Right atrium auricular region (tissue), 2 donors: ENCODE results near the gene IL20RA. TPM values are rescaled to one million over a fixed set of nuclear protein-coding genes. Genes with fewer than 3 reads are reported as not detected.
"Not testable (repeated sequence)": the region's sequence is repeated elsewhere in the genome, so short reads cannot be mapped to it uniquely, and the experiment has no call there.

Source experiments
- DNase-seq: peaks from one replicate; pipeline ENCODE4 v3.0.0-alpha.2; 2019; ENCODE audit warnings: low spot score
- H3K27ac ChIP-seq, 2 donors: fragments of 200-600 bp; sonication (generic); 1 replicate in 1 of 2; 2 replicates in 1 of 2; pipeline ENCODE4 v1.5.1; 2016 to 2019
- H3K27me3 ChIP-seq, 2 donors: fragments of 200-600 bp; sonication (generic); one replicate each; pipeline versions ENCODE4 v1.5.1 to v1.6.0; 2017 to 2019
- H3K36me3 ChIP-seq: fragments of 200-600 bp; sonication (generic); one replicate; pipeline ENCODE4 v1.5.1; 2016
- H3K4me1 ChIP-seq, 2 donors: fragments of 200-600 bp; sonication (generic); one replicate each; pipeline versions ENCODE4 v1.5.1 to v1.6.0; 2017 to 2019
- H3K4me3 ChIP-seq, 2 donors: fragments of 200-600 bp; sonication (generic); 1 replicate in 1 of 2; 2 replicates in 1 of 2; pipeline ENCODE4 v1.5.1; 2017 to 2019; ENCODE audit warnings: mild to moderate bottlenecking in 1 of 2, moderate library complexity in 1 of 2
- H3K9me3 ChIP-seq, 2 donors: fragments of 200-600 bp; sonication (generic); one replicate each; pipeline ENCODE4 v1.5.1; 2019
- CTCF ChIP-seq, 2 donors: fragments of 200-600 bp; sonication (generic); IDR thresholded peaks; one replicate each; pipeline ENCODE4 v1.5.1; 2019; ENCODE audit warnings: antibody characterized with exemption in 2 of 2
- total RNA-seq, 2 donors: library from RNA; depleted of rRNA; stranded (reverse); fragments of >200 nt; gene quantifications; one replicate each; pipeline ENCODE4 v1.1.0, GENCODE V29; 2016

Gene IL20RA
- total RNA-seq, 2 donors from 2014 or later: 0.12 to 5.0 TPM

GRCh38 chr6:136960781-136961180 is 84.0 kb downstream of the IL20RA start:
- DNase-seq: no peak
- Histone ChIP-seq H3K36me3 (no peaks in the 10 kb centered on the region), H3K4me3 (no peak overlapping the region), H3K27ac (no peak overlapping the region), H3K9me3 (no peaks in the 10 kb centered on the region), H3K27me3 (no peaks in the 10 kb centered on the region), H3K4me1 (peaks cover 0 to 29% of the 10 kb centered on the region in 2 donors)
- TF ChIP-seq CTCF (IDR thresholded peaks at IDR 0.05): no peak

GRCh38 chr6:136959935-136960334 is 84.8 kb downstream of the IL20RA start:
- not testable (repeated sequence) for H3K4me3 ChIP-seq, H3K36me3 ChIP-seq, DNase-seq, H3K27me3 ChIP-seq, H3K27ac ChIP-seq, H3K9me3 ChIP-seq
- H3K4me1 ChIP-seq: peaks cover 0 to 29% of the 10 kb centered on the region in 2 donors

GRCh38 chr6:136959471-136959891 is 85.3 kb downstream of the IL20RA start:
- Histone ChIP-seq H3K27ac (no peak overlapping the region), H3K36me3 (no peaks in the 10 kb centered on the region), H3K4me1 (peaks cover 0 to 24% of the 10 kb centered on the region in 2 donors), H3K4me3 (no peak overlapping the region), H3K27me3 (no peaks in the 10 kb centered on the region), H3K9me3 (no peaks in the 10 kb centered on the region)
- no peak for DNase-seq
- no peak for TF ChIP-seq CTCF (IDR thresholded peaks at IDR 0.05)

GRCh38 chr6:136958168-136958567 is 86.6 kb downstream of the IL20RA start:
- Histone ChIP-seq H3K36me3 (no peaks in the 10 kb centered on the region), H3K4me3 (no peak overlapping the region), H3K4me1 (peaks cover 0 to 15% of the 10 kb centered on the region in 2 donors), H3K27me3 (no peaks in the 10 kb centered on the region), H3K9me3 (no peaks in the 10 kb centered on the region), H3K27ac (no peak overlapping the region)
- TF ChIP-seq CTCF (IDR thresholded peaks at IDR 0.05): no peak
- DNase-seq: no peak

DNA sequence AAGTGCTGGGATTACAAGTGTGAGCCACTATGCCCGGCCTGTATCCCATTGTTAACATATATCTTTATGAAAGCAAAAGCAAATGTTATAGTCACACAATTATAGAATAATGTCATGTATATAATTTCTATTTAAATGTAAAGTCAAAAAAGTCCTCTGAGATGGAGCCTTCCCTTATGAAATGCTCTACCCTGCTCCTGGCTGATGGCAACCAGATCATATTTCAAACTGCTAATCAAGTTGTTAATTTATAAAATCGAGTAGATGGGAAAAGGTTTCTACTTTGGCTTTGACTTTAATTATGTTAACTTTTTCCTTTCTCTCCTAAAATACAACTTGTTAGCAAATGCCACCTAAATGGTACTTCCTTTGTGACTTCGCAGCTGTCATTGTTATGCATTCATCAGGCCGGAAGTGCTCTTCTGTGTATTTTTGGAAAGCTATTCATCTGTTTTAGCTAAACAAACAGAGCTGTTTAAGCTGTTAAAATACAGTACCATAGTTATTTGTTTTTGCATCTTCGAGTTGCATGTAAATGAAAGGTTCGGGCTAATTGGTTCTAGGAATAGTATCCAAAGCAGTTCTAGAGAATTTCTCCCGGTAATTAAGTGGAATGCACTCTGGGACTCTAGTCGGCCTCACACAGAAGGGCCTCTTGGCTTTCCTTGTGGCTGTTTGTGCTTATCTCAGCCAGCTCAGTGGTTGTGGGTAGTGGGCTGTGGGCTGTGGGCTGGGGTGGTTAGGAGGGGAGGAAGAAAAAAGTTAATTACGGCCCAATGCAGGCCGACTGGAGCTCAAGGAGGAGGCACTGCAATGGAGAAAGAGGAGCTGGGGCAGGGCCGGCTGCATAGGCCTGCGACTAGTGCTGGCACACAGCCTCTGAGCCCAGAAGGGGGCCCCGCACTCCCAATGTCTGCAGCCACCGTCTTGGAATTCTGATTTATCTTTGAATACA is 87.9 kb downstream of the IL20RA start:
- DNase-seq: no peak
- no peak overlapping the region for H3K4me3 ChIP-seq
- no peaks in the 10 kb centered on the region for H3K36me3 ChIP-seq
- no peak for TF ChIP-seq CTCF (IDR thresholded peaks at IDR 0.05)
- no peak overlapping the region for H3K27ac ChIP-seq
- H3K27me3 ChIP-seq: no peaks in the 10 kb centered on the region
- H3K9me3 ChIP-seq: no peaks in the 10 kb centered on the region
- peaks cover 0 to 12% of the 10 kb centered on the region in 2 donors for H3K4me1 ChIP-seq

DNA sequence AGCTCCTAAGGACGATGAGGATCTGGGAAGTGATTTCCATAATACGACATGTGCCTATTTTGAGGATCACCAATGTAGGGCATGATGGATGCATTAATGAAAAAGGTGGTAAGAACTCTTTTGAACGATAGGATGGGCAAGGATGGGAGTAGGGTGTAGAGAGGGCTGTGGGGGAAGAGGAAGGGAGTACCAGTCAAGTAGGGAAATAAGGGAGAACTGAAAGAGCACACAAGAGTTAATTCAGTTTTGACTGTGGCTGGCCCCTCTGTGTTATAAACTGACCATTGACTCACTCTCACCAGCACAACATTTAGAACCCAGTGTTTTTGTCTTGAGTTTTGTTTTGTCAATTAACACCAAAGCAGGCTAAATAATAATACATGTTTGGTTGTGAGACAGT is 89.6 kb downstream of the IL20RA start:
- TF ChIP-seq CTCF (IDR thresholded peaks at IDR 0.05): no peak
- H3K27me3 ChIP-seq: no peaks in the 10 kb centered on the region
- H3K27ac ChIP-seq: no peak overlapping the region
- H3K9me3 ChIP-seq: no peaks in the 10 kb centered on the region
- no peaks in the 10 kb centered on the region for H3K36me3 ChIP-seq
- peaks cover 0 to 8% of the 10 kb centered on the region in 2 donors for H3K4me1 ChIP-seq
- H3K4me3 ChIP-seq: no peak overlapping the region
- DNase-seq: no peak
